Measurements from ENCODE around the gene GATA1.

DNA sequence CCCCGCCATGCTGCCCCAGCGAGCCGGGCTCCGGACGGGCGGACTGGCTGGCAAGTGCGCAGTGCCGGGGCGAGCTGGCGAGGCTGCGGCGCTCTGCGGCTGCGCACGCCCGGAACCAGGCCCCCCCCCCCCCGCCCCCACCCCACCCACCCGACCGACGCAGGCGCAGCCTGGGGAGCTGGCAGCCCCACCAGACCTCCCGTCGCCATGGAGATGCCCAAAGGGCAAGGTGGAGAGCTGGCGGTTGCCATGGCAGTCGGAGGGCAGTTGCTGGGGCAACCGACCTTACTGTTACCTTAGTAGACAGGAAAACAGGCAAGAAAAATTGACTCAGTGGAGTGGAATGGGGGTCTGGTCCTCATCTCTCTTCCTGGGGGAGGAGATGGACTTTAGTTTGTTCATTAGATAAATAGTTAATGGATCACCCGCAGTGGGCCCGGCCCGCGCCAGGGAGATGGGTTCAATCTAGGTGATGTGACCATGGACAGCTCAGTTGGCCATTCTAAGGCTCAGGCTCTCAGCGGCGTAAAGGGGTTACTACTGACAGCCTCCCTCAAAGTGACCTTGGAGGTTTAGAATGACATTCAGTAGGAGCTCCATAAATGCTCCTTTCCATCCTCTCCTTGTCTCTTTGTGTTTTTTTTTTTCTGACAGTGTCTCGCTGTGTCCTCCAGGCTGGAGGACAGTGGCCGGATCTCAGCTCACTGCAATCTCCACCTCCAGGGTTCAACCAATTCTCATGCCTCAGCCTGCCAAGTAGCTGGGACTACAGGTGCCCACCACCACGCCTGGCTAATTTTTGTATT lies 49.3 kb downstream of the GATA1 start, which contains the start of gene PCSK1N:
- no peak for TF ChIP-seq CTCF (IDR thresholded peaks at IDR 0.05)
- TF ChIP-seq POLR2AphosphoS5 (IDR thresholded peaks at IDR 0.05): no peak
- no peak for TF ChIP-seq POLR2A (IDR thresholded peaks at IDR 0.05)
